Fibroblast of skin of left quadriceps (primary cell): ENCODE measurements around the gene ERBB4.
"Not testable (repeated sequence)": the region's sequence is repeated elsewhere in the genome, so short reads cannot be mapped to it uniquely, and the experiment has no call there.

ENCODE experiments used
- DNase-seq, 2 experiments: peaks; one replicate each; pipeline ENCODE4 v3.0.0-alpha.2; 2013; ENCODE audit warnings: low read depth in 2 of 2

The ERBB4 gene

DNA sequence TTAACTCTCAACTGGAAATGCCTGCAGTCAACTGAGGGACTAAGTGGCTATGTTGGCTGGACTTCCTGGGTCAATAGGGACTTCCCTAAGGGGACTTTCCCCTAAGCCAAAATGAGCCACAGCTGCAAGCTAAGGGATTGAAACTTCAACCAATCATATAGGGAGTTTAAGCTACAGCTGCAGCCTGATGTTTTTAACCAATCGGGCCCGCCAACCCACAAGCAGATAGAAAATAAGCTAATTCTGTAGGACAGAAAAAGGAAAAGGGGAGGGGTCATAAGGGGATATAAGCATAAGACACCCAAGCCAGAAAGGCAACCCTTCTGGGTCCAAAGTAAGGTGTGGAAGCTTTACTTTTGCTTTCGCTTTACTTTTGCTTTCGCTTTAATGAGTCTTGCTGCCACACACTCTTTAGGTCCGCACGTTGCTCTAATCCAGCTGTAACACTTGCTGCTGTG is 927.5 kb downstream of the ERBB4 start:
- DNase-seq: no peak

DNA sequence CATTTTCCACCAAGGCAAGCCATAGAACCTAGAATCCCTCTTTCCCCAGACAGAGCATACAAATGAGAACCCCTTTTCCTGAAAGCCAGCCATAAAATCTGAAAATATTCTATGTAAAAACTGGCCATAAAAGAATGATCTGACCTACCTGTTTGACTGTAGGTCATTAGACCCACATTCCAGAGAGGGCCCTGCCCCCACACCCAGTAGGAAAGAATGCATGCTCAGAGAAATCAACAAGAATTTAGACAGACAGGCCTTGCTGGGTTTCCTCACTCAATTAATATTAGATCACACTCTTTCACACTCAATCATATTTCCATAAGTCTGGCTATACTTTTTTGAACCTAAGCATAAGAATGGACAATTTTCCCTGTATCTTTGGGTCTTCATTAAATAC is 929.5 kb downstream of the ERBB4 start:
- no peak for DNase-seq

DNA sequence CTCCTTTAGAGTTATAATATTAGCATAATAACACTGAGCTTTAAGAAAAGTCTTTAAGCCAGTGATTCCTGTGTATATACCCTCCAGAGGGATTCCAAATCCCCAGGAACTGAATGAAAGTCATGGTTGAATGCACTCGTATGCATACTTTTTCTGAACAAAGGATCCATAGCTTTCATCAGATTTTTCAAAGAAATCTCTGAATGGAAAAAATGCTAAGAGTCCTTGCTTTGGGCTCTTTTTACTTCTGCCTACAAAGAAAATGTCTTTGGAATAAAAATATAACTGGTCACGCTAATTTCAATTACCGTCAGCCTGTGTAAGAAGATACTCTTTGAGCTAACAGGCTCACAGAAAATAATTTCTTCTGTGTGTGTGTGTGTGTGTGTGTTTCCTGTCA is 939.5 kb downstream of the ERBB4 start:
- no peak for DNase-seq

DNA sequence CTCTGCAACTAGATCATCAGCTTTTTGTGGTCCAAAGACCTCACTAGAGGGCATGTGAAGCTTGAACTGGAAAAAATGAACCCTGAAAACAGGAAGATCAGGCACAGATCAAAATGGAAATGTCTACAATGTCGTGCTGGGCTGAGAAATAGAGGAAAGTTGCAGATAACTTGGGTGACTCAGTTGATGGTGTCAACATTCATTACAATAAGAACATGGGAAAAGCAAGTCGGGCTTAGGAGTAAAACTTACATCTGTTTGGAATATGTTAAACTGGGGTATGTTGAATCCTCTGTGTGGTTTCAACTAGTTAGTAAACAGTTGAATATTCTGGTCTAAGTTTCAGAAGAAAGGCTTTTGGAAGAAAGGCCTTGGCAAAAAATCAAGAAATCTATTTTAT is 940.4 kb downstream of the ERBB4 start:
- no peak for DNase-seq

DNA sequence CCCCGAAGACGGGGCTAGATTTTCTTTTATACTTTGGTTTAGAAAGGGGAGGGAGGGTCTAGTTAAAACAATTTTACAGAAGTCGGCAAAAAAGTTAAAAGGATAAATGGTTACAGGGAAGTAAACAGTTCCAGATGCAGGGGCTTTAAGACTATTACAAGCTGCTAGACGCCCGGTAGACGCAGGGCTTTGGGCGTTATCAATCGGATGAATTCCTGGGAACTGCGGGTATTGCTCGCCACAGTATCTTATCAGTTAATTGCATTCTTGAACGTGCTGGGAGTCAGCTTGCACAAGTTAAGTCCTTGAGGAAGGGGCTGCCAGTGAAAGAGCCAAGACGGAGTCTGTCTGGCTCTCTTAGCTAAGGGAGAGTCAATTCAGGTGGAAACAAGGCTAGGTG is 946.6 kb downstream of the ERBB4 start:
- DNase-seq: not testable (repeated sequence)

DNA sequence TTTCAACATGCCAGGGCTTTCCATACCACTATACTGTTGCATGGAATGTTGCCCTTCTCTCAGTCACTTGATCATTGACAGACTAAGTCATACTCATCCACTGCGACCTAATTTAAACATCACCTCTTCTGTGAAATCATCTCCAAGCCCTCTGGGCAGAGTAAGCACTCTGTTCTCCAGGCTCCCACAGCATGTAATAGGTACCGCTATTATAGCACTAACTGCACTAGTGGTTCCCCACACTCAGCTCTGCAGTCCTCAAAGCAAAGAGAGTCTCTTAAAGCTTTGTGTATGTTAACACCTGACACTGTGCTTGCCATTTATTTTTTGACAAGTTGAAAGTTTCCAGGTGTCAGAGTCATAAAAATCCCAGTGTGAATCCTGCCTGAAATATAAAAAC is 947.2 kb downstream of the ERBB4 start:
- DNase-seq: no peak

DNA sequence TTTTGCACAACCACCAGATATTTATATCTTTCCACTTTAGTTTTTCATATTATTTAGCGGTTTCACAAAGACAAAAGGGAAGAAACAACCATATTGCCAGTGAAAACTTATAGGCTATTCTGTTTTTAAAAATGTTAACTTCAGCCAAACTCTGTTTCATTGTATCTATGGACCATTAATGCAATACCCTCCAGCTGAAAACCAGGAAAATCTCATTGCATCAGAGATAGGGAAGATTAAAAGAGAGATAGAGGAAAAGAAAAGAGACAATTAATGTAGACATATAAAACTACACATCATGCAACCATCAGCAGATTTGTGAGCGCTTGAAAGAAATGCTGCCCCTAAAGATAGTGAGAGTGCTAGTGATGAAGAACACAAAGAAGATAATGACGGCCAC is 970.2 kb downstream of the ERBB4 start:
- no peak for DNase-seq

DNA sequence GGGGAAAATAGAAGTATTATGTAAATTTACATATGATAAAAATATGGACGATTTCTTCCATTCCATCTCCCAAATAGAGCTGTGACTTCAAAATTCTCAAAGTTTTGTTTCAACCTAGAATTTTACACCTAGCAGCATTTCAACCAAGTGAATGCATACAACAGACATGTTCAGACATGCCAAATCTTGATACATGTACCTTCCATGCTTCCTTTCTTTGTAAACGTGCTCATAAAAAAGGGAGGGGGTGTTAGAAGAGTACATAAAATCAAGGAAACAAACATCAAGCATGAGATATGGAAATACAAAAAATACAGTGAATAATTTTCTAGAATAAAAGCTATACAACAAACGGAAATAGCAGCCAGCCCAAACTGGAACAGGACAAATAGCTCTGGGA is 974.2 kb downstream of the ERBB4 start:
- DNase-seq: no peak

DNA sequence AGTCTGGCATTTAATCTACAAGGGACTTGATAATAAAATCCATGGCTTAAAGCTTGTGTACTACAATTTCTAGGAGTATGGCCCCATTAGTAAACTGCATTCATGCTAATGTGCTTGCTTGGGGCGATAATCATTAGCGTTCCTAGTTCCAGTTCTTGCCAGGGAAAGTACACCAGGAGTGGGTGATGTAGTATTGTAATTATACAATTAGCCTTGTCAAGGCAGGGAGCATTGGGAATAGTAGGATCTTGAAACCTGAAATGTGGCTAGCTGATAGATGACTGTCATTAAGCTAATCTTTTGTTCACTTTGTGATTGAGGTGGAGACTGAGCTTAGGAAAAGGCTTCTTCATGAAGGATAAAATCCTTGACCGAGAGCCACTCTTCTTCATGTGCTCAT is 993.0 kb downstream of the ERBB4 start:
- DNase-seq: no peak

DNA sequence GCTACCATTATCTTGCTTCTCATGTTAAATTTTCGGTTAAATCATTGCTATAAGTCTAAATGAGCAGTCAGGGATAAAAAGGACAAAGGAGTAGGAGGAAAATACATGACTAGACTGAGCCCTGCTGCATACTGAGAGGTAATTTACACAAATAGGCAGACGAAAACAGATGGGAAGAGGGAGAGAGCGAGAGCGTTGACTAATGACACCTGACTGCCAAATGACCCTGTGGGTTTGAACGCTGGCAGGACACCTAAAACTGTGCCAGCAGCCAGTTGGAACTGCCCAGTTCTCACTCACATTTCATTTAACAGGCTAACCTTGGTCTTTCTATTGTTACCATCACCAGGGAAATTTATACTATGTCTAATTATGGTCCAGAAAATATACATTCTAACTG is 1004.0 kb downstream of the ERBB4 start:
- no peak for DNase-seq

DNA sequence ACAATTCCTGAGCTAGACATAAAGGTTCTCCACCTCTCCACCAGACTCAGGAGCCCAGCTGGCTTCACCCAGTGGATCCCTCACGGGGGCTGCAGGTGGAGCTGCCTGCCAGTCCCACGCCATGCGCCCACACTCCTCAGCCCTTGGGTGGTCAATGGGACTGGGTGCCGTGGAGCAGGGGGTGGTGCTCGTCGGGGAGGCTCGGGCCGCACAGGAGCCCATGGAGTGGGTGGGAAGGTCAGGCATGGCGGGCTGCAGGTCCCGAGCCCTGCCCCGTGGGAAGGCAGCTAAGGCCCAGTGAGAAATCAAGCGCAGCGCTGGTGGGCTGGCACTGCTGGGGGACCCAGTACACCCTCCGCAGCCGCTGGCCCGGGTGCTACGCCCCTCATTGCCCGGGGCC is 1014.4 kb downstream of the ERBB4 start:
- DNase-seq: not testable (repeated sequence)

DNA sequence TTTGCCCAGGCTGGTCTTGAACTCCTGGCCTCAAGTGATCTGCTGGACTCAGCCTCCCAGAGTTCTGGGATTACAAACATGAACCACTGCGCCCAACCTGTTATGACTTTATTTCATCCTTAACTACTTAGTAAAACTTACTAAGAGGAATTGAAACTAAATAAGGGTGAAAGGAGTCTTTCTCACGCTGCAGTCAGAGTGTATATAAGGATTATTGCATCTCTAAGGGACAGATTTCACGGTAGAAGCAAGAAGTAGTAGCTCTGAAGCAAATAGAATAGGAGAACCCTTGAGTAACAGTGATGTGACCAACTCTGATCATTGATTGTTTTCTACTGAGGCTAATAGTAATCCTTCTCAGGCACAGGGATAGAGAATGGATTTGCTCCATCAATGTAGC is 1022.1 kb downstream of the ERBB4 start:
- DNase-seq: no peak

DNA sequence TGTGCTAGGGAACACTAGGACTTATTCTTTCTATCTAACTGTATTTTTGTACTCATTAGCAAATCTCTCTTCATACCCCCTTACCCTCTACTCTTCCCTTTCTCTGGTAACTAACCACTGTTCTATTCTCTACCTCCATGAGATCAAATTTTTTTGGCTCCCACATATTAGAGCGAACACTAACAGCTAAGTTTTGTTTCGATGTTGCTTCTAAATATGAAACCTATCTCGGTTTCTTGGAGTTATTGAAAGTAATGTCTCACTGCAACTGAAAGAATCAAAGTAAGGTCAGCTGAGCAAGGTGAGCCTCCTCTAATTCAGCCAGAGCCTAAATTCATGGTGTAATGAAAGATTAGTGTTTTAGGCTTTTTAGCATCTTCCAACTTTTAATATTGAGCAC is 1024.6 kb downstream of the ERBB4 start:
- no peak for DNase-seq

DNA sequence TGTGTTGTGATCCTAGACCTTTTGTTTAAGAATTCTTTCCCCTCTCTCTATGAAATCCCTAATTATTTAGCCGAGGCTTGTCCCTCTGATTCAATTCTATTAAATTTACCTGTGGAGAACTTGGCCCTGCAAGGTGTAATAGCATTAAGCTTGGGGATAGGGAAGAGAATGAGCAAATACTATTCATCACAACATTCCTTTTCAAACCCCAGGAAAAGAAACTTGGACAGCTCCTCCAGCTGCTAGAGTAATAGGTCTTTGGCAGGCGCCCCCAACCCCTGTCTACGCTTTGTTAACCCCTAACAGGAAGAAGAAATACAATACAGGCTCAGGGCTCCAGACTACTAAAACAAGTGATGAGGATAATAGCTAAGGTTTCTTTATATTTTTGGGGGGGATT is 1025.2 kb downstream of the ERBB4 start:
- no peak for DNase-seq

DNA sequence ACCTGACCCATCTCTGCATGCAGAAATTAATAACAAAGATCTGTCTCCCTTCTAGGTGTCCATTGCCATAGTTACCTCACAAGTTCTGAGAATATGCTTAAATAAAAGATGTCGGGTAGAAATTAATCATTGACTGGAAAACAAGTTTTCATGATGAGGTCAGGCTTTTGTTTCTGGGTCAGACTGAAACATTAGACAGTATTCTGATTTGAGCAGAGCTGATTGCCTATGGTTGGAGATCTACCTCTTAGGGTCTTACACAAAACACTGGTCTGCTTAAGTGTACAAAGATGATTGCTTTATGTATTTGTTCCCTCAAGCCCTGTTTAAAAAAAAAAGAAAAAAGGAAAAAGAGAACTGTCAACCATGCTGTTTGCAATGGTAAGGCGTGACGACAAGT is 1025.8 kb downstream of the ERBB4 start:
- DNase-seq: no peak

DNA sequence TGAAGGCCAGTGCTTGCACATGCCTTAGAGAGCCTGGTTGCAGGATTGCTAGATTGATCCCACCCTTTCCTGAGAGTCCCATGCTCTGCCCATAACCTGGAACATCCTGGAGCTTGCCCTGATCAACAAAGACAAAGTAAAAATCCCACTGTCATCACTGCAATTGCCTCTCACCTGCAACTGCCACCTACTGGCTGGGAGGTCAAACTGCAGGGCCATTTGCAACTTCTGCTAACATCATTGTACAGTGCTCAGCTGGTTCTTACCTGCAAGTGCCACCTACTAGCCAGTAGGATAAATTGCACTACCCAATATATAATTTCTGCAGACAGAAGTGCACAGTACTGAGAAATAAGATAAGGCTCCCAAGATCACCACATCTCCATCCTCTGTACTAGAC is 1034.7 kb downstream of the ERBB4 start:
- no peak for DNase-seq

DNA sequence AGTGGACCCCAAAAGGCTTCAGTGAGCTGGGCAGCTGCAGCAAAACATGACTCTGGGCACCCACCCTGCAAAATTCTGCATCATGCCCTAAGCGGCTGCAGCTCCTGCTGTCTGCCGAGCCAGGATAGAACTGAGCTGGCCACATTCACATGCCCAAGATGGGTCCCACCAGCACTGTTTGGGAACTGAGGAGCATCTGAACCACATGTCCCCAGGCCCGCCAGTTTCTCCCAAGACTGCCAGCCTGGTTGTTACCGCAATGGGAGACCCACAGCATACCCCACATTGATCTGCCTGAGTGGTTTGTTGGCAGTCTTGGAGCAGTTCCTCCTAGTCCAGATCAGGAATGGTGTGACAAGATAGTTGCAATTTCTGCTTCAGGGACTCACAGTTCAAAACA is 1035.4 kb downstream of the ERBB4 start:
- no peak for DNase-seq

DNA sequence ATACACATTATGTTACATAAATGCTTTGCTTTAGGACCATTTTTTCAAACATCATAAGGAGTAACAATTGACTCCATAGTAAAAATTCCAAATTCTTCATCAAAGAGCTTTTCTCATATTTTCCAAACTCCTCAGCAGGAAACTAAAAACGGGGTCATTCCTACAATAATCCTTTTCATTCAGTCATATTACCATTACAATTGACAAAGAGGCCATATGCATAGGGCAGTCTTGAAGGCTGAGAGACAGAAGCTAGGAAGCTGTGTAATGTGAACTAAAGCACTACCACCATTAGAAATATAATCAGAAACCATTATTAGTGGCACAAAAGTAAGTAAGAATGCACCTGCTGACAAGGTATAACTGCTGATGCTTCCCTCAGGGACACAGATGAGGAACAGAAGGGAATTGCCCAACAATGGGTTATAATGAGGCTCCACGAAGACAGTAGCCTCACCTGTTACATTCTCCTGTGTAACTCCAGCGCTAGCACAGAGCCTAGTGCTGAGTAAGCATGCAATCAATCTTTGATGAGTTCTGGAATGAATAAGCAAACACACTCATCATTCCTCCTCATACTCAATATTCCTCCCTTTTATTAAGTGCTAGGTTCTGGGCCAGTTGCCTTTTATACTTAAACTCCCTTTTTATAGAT is 1039.9 kb downstream of the ERBB4 start:
- DNase-seq: no peak

DNA sequence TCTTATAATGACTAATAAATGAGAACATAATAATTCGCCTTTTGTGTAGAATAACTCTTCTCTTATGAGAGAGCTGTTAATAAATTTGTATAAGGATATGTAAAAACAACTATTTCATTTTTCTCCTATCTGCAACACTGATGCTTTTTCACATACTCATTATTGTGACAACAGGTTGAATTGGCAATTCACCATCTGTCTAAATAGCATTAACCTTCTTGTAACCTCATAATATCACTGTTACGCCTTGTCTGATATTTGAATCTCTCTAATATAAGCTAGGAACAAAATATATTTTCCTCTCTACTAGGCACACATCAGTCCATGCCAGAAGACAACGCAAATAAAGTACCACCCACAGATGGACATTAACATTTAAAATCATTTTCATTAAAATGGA is 1043.3 kb downstream of the ERBB4 start:
- no peak for DNase-seq

DNA sequence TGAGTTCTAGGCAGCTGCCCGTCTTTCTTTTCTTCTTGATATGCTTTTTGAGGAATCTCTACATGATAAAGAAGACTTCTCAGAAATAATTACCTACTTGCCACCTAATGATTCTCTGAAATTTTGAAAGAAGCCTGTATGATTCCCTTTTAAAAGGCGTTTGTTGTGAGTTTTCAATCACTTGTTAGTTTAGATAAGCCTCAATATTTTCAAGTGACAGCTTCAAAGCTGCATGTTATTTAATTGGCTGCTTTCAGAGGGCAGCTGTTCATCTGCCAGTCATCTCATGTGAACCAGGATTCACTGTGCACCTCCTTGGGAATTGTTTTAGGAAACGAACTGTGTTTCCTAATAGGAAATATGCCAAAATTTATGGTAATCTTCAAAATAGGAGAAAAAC is 1044.1 kb downstream of the ERBB4 start:
- no peak for DNase-seq

DNA sequence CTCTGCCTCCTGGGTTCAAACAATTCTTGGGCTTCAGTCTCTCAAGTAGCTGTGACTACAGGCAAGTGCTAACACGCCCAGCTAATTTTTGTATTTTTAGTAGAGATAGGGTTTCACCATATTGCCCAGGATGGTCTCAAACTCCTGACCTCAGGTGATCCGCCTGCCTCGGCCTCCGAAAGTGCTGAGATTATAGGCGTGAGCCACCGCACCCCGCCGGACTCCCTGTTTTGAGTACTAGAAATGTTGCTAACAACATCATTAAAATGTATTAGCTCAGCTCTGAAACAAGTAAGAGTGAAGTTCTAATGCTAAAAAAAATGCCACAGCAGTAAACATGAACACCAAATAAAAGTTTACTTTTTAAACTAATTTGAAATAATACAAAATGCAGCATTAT is 1044.5 kb downstream of the ERBB4 start:
- DNase-seq: no peak

DNA sequence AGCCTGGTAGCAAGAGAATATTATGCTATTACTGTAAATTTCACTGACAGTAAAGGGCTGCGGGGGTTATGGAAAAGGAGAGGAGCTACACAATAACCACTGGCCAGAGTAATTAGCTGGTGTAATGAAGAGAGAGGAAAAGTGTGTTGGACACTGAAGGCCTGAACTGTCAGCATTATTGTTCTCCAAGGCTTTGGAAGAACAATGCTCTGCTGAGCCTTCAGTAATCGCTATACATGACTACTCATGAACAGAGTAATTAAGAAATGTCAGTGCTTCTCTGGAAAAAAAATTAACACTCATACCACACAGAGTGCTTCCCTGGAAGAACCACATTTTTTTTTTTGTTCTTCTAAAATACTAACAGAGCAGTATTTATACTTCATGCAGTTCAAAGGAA is 1050.9 kb downstream of the ERBB4 start:
- no peak for DNase-seq

DNA sequence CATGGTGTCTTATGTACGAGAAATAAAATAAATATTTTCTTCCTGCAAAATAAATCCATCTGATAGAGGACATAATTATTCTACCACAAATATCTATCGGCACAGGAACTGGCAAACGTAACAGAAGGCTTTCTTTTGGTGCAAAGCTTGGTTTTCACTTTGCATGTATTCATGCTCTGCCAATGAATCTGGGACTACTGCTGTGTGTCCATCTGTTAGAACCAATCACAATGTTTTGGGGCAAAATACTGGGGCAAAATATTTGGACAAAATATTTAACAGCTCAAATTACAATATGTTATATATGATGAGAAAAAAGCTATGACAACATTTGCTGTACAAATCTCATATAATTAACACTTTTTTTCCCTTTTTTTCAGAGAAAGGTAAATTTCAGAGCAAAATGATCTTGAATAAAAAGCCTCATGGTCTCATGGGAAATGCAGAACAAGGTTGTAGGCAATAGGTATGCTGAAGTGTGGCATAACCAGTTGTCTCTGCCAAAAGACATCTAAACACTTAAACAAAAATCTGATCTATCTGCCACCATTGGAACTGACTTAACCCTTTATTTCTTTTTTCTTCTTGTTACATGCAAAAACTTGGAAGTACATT is 1059.0 kb downstream of the ERBB4 start:
- DNase-seq: no peak
